ENCODE measurements around the gene SOHLH1.

Gene SOHLH1

DNA sequence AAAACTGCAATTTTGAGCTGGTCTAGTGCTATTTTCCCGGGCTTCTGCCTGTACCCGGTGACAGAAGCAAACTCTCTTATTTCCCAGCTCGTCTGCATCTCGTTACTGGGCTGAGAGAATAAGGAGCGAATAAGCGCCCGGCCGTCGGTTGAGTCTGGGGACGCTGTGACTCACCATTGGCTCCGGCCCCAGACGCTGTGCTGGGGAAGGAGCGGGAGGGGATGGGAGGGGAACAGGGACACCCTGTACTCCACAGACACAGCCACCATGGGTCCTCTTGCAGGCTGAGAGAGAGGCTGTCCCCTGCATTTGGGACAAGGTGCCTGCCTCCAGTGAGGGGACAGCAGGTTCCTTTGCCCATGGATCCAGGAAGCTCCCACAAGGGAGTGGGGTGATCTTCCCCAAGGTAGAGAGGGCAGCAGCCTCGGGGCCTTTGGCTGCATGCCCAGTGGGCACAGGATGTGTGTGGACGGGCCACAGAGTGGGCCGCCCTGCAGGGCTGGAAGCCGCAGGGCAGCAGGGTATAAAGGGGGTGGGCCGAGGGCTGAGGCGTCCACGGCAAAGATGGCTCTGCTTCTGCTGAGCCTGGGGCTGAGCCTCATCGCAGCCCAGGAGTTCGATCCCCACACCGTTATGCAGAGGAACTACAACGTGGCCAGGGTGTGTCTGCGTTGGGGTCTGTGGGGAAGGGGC is 36.4 kb downstream of the SOHLH1 start, which contains the start of gene LCN9:
LCN9 (plus strand) TSS at position 552 of the 693 bp plus-strand sequence; CDS start at position 565, 13 bp downstream.
- H3K4me3 ChIP-seq (ENCODE audit: low read depth, low read length) = no peak within 1 kb of the TSS

DNA sequence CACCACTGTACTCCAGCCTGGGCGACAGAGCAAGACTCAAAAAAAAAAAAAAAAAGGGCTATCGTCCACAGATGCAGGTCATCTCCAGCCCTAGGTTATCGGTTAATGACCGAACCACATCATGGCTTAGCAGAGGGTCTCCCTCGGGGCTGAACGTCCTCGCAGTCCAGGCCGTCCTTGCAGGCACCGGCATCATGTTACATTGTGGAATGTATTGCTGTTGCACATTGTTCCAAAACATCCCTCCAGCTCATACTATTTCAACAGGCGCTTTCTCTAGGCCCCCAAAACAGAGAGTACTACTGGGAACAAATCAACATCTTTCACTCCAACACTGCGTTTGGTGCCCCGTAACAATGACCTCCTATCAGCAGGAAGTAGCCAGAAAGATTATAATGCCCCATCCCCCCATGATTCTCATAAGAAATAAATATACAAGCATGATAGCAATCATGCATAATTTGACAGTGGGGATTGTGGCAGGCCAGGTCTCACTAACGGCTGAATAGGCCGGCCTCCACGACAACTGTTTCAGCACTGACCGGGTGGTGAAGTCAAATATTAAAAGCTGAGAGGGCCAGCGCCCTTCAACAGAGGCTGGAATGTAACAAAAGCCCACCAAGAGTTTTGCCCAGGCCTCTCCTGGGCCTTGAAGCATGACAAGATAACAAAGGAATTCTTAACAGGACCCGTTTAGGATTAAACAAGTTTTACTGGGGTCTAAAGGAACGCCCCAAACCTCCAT is 37.3 kb downstream of the SOHLH1 start:
- H3K4me3 ChIP-seq (ENCODE audit: low read depth, low read length) = no peak overlapping the region

DNA sequence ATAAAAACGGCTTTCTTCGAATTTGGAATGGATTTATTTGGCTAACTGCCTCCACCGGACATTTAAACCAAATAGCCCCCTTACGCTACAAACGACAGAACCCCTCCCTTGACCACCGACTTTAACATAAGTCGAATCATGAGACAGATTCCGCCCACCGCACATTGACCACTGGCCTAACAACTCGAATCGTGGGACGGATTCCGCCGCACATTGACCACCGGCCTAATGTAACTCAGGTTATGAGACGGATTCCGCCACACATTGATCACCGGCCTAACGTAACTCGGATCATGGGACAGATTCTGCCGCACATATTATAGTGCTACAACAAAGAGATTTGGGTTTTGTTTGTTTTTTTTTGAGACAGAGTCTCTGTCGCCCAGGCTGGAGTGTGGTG is 38.9 kb downstream of the SOHLH1 start:
- no peak overlapping the region for H3K4me3 ChIP-seq (ENCODE audit: low read depth, low read length)

DNA sequence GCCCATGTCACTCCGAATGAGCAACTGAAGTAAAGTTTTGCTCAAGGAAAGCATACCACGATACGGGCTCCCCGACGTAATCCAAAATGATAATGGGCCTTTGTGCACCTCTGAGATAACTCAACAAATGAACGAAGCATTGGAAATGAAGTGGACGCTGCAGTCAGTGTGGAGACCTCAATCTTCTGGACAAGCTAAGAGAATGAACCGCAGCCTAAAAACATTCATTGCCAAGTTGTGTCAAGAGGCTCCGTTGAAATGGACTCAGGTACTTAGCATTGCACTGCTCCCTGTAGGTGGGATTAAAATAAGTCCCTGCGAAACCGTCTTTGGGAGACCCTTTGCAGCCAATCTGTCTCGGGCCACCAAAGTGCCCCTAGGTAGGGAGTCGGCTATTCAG is 40.0 kb downstream of the SOHLH1 start:
- no peak overlapping the region for H3K4me3 ChIP-seq (ENCODE audit: low read depth, low read length)

DNA sequence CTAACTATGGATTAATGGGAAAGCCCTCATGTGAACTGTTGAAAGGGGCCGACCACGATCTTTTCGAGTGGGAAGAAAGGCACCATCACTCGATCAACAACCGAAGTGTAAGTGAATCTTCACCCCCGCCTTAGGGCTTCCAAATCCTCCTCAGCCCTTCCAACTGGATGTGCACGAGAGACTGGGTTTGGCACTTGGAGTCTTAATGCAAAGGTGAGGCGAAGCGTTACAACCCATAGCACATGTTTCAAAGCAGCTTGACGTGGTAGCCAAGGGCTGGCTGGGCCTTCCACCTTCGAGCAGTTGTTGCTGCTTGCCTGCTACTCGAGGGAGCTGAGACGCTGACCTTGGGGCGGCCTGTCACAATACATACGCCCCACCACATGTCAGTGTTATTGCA is 41.9 kb downstream of the SOHLH1 start:
- H3K4me3 ChIP-seq (ENCODE audit: low read depth, low read length) = no peak overlapping the region

DNA sequence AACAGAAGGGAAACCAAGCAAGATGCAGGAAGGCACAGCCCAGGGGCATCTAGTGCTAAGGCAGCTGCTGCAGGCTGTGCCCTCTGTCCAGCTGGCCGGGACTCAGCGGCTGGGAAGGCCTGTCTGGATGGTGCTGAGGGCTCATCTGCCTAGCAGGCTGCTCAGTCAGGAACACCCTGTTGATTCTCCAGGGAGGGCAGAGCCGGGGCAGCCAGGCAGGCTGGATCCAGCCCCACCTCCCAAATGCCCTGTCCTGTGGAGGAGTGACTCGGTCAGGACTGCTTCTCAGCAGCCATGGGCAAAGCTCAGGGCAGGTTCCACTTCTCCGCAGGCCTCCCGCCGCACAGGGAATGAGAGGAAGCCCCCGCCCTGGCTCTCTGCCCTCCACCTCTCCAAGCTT is 44.0 kb downstream of the SOHLH1 start:
- no peak overlapping the region for H3K4me3 ChIP-seq (ENCODE audit: low read depth, low read length)

DNA sequence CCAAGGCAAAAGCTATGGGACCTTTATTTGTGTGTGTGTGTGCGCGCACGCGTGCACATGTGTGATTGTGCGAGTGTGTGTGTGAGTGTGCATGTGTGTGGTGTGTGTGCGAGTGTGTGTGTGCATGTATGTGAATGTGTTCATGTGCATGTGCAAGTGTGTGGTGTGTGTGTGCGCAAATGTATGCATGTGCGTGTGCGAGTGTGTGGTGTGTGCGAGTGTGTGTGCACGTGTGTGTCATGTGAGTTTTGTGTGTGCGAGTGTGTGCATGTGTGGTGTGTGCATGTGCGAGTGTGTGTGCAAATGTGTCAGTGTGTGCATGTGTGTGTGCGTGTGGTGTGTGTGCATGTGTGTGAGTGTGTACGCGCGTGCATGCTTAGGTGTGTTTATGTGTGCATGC is 48.9 kb downstream of the SOHLH1 start:
- no peak overlapping the region for H3K4me3 ChIP-seq (ENCODE audit: low read depth, low read length)

DNA sequence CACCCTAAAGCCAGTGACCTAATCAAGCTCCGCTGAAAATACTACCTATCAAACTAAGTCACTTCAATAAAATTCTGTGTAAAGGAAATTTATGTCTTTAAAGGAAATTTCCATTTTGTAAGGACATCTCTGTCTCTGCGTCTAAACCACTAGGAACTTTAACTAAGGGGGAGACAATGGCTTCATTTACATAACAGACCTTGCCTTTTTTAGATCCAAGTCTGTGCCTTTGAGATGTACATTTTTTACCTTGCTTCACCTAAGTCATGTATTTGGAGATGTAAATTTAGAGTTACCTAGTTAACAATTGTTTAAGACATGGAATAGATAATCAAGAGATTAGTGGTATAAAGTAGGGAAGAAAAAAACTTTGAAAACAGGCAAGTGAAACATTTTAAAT is 49.8 kb downstream of the SOHLH1 start:
- no peak overlapping the region for H3K4me3 ChIP-seq (ENCODE audit: low read depth, low read length)

DNA sequence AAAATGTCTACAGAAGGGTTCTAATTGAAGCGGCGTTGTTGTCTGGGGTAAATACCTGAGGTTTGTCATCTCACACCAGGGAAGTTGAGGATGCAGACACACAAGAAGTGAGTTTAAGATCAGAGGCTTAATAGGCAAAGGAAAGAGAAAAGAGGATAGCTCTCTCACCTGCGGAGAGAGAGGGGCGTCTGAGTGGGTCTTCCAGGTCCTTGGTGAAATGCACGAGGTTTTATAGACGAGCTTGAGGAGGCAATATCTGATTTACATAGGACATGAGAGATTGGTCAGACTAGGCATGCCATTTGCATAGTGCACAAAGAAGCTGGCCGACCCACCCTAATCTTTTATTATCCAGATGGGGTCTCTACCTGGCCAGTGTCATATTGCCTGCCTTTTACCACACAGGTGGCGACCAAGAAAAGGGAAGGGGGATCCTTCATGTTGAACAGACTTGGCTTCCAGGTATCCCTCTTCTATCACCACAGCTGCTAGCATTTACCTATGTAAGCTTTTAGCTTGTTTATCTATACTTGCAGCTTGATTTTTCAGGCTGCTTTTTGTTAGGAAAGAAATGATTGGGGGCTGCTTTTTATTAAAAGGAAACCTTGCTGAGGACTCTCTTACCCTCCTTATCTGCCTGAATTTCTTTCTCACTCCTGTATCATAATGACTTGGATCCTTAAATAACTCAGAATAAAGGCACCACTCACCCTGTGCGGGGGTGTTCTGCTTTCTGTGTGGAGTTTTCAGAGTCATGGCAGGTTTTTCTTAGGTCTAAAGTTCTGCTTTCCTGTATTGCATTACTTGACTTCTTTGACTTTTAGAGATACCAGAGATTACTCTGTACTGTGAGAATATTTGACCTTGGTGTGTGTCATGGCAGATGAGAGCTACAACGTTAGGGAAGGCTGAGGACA is 50.5 kb downstream of the SOHLH1 start:
- H3K4me3 ChIP-seq (ENCODE audit: low read depth, low read length) = no peak overlapping the region

DNA sequence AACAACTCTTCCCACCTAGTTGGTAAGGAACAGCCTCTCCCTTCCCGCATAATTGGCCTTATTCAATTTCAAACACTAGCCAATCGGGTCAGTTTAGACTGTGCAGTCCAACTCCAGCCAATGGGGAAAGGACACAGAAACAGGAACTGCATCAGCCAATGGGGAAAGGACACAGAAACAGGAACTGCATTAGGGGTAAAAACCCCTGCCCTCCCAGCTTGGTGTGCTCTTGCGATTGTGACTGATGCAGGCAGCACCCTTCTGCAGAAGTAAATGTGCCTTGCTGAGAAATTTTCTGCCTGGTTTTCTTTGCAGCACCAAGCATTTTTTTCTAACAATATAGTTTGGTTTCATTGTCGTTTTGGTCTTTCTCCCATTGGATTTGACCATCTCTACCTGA is 51.4 kb downstream of the SOHLH1 start:
- no peak overlapping the region for H3K4me3 ChIP-seq (ENCODE audit: low read depth, low read length)

DNA sequence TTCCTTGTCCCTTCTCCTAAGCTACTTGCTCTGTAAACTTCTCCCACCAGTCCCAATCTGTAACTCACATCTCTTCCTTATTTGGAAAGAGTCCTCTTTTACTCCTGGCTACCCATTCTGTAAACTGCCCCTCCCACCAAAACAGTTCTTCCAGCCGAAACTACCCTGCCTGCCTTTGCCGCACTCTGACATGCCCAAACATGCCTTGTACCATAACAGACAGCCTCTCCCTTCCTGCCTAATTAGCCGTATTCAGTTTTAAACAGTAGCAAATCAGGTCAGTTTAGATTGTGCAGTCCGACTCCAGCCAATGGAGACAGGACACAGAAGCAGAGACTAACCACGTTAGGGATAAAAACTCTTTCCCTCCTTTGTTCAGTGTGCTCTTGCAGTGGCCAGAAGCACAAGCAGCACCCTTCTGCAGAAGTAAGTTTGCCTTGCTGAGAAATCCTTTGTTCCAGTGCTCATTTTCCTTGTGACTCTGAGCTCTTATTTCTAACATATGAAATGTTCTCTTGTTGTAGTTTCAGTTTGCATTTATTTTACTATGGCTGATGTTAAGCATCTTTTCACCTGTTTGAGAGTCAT is 54.6 kb downstream of the SOHLH1 start:
- no peak overlapping the region for H3K4me3 ChIP-seq (ENCODE audit: low read depth, low read length)

Data from iPS-11a (cell line).